GM19463 (cell line): ENCODE measurements around the gene CCDC183.
"Not testable (repeated sequence)": the region's sequence is repeated elsewhere in the genome, so short reads cannot be mapped to it uniquely, and the experiment has no call there.

Experiments used
- ATAC-seq: cut with Tn5 transposase; IDR thresholded peaks from one replicate; pipeline ENCODE4 v1.9.1; 2021; ENCODE audit warnings: mild to moderate bottlenecking, moderate library complexity; ENCODE audit not compliant: unreplicated experiment

The CCDC183 gene

DNA sequence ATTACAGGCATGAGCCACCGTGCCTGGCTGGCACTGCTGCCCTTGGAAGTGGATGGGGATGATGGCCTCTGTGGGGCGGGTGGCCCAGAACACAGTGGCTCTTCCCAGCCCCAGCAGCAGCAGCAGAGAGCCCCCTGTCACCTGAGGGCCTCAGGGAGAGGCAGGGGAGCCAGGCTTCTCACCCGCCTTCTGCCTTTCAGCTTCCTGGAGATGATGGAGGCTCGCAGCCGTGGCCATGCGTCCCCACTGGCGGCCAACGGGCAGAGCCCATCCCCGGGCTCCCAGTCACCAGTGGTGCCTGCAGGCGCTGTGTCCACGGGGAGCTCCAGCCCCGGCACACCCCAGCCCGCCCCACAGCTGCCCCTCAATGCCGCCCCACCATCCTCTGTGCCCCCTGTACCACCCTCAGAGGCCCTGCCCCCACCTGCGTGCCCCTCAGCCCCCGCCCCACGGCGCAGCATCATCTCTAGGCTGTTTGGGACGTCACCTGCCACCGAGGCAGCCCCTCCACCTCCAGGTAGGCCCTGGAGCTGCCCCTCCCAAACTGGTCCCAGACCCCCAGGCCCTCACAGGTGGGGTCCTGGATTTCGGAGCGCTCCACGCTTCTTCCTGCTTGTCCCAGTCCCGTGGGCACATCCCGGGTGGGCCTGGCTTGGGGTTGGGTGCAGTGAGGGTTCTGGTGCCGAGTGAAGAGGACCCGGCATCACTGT is 41.2 kb downstream of the CCDC183 start:
- ATAC-seq: no peak

DNA sequence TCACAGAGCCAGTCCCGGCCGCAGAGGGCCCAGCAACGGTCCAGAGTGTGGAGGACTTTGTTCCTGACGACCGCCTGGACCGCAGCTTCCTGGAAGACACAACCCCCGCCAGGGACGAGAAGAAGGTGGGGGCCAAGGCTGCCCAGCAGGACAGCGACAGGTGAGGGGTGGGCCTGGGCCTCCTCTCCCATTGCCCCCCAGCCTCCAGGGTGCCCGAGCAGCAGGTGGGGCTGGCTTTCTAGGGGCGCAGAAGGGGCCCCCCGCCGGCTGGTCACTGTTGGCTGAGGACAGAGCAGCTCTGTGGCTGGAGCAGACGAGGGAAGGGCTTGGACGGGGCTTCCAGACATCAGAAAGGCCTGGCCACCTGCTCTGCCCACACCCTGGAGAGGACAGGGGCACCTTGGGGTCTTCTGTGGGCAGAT is 41.7 kb downstream of the CCDC183 start:
- ATAC-seq: not testable (repeated sequence)

DNA sequence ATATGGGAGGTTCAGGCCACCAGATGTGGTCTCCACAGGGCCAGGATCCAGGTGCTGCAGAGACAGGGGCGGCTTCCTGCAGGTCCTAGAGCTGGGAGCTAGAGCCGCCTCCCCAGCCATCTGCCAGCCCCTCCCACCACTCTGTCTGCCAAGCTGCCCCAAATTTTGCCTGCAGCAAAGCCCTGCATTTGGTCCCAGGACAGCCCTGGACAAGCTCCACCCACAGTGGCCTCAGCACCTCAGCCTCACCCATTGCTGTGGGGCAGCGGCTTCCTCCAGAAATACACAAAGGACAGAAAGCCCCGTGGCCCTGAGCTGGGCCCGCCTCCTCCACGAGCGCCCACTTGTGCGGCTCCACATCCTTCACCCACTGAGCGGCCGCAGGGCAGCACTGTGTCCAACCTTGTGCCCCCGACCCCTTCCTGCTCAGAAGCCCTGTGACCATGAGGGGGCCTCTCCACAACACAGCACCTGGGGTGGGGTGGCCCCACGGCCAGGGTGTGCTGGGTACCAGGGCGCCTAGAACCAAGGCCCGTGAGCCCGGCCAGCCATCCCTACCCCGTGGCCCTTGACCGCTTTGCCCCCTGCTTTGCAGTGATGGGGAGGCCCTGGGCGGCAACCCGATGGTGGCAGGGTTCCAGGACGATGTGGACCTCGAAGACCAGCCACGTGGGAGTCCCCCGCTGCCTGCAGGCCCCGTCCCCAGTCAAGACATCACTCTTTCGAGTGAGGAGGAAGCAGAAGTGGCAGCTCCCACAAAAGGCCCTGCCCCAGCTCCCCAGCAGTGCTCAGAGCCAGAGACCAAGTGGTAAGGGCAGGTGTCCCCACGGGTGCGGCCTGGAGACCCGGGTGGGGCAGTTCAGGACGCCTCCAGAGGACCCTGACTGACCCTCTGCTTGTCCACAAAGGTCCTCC is 42.4 kb downstream of the CCDC183 start:
- ATAC-seq: no peak

DNA sequence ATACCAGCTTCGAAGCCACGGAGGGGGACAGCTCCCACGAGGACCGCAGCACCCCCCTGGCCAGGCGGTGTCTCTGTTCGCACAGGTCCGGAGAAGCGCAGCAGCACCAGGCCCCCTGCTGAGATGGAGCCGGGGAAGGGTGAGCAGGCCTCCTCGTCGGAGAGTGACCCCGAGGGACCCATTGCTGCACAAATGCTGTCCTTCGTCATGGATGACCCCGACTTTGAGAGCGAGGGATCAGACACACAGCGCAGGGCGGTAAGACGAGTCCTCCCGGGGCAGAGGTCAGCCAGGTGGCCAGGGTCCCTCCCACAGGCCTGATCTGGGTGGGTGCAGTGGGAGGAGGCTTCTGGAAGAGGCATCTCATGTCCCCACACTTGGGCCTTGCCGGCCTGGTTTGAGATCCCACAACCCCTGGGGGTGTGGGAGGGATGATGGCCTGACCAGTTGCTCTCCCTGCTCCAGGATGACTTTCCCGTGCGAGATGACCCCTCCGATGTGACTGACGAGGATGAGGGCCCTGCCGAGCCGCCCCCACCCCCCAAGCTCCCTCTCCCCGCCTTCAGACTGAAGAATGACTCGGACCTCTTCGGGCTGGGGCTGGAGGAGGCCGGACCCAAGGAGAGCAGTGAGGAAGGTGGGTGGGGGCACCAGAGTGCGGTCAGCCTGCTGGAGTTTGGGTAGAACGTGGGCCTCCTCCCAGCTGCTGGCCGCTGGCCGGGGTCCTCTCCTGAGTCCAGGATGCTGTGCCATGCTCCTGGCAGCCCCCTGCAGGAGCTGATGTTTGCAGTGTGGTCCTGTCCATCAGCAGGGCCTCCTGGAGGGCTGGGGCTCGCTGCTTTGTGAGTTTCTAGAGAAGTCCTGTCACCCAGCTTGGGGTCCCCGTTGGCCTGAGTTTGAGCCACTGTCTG is 43.3 kb downstream of the CCDC183 start:
- no peak for ATAC-seq

DNA sequence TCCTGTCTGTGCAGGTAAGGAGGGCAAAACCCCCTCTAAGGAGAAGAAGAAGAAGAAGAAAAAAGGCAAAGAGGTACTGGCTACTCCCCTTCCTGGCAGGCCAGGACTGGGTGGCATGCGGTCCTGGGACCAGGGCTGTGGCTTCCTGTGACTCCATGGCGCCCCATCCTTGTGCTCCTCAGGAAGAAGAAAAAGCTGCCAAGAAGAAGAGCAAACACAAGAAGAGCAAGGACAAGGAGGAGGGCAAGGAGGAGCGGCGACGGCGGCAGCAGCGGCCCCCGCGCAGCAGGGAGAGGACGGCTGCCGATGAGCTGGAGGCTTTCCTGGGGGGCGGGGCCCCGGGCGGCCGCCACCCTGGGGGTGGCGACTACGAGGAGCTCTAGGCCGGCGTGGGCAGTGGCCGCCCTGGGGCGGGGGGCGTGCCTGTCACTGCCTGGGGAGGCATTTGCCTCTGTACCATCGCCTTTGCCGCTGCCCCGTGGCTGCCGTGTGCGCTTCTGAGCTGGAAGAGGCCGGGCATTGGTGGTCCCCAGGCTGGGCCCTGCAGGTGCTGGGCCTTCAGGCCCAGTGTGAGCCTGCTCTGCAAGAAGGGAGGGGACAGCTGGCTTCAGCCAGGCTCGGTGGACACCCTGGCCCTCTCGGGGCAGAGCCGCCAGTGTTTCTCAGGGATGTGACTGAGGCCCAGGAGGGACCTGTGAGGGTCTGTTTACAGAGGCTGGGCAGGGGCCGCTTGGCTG is 44.2 kb downstream of the CCDC183 start:
- no peak for ATAC-seq

DNA sequence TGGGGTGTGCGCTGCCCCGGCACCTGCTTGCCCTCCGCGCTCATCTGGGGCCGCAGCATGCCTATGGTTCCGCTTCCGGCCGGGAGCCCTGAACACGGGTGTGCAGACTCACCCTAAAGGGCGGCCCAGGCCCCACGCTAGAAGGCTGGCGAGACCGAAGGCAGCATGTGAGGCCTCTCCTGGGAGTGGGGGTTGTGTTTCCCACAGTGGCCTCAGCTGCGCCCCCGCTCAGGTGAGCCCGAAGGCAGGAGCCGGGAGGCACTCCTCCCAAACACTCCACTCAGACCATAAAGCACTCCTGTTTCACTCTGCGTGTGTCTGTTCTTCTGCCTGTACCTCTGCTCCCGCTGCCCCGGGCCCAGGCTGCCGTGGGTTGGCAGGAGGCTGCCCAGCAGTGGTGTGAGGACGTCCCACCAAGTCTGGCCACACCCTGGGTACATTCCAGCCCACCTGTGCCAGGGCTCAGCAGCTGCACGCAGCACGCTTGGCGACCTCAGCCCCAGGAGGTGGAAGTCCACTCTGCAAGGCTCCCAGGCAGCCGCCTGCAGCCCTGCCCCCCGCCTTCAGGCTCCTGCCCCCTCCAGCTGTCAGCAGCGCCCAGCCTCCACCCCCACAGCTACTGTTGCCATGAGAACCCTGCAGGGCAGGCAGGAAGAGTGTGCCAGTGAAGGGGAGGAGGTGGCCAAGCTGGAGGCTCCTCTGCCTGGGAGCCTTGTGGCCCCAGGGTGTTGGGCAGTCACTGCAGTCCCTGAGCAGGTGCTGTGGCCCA is 44.9 kb downstream of the CCDC183 start:
- ATAC-seq: no peak

DNA sequence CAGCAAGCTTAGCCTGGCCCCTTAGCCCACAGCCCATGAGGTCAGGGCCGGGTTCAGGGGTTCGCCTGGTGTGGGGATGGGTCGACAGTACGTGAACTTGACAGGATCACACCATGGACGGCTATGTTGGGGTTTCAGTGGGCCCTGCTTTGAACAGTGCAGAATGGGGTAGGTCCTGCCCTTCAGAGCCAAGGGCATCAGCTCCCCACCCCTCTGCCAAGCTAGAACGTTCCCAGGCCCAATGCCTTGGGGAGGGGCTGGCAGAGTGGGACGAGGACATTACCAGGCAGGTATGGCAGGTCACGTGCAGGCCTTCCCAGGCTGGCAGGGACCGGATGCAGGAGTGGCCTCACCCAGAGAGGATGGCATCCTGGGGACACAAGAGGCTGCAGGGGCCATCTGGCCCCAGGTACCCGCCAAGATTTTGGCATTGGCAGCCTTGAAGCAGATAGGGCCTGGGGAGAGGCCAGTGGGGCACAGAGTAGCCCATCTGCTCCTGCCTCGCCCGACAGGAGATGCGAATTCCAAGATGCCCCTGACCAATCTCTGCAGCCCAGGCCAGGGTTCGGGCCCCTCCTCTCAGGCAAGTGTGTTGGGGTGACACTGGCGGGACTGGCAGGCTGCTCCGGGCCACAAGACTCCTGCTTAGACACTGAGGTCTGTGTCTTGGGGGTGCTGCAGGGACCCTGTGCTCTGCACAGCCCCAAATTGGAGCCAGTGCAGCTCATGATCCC is 45.7 kb downstream of the CCDC183 start:
- ATAC-seq: not testable (repeated sequence)

DNA sequence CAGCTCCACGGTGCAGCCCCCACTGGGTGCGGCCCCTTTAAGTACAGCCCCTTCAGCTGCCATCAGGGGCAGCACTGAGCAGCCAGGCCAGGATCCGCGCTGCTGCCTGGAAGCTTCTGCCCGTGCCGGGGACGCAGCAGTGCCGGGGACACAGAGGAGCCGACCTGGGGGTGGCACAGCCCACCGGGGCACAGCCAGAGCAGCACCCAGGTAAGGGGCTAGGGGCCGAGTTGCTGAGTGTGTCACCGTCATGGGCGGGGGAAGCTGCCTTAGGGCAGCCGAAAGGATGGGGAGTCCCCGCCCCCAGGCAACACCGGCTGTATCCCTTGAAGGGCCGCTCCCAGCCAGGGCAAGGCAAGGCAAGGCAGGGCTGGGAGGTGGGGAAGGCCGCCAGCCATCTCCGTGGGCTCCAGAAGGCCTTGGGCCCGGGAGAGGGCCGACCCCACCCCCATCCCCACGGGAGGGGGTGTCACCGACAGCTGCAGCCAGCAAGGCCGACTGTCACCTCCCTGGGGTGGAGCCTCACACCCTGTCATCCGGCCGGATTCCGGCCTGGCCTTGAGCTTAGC is 46.3 kb downstream of the CCDC183 start, which contains the start of gene AJM1:
AJM1 (plus strand) TSS at position 99 of the 569 bp plus-strand sequence. CDS start 1,937 bp downstream, outside the sequence.
- peak; percentile 79 for ATAC-seq

DNA sequence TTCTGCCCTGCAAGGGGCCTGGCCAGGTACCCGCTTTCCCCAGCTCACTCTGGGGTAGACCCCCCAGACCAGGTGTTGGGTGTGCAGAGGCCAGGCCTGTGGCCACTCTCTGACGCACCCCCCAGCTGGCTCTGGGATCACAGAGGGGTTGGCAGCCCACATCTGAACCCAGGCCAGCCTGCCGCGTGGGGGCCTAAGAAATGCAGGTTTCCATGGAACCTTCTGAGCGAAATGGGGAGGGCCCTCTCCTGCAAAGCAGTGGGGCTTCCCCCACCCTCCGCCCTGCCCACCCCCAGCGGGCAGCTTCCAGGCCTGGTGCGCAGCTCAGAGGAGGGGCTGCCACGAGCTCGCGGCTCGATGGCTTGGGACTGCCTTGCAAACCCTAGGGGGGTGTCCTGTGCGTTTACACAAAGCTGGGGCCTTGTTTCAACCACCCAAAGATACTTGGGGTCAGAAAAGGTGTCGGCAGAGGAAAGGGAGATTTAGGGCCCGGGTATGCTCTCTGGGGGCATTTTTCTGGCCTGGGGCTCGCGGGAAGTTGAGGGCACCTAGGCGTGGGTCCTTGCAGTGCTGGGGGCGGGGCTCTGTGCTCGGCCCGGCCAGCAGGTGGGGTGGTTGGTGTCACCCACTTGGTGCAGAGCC is 47.1 kb downstream of the CCDC183 start:
- not testable (repeated sequence) for ATAC-seq

DNA sequence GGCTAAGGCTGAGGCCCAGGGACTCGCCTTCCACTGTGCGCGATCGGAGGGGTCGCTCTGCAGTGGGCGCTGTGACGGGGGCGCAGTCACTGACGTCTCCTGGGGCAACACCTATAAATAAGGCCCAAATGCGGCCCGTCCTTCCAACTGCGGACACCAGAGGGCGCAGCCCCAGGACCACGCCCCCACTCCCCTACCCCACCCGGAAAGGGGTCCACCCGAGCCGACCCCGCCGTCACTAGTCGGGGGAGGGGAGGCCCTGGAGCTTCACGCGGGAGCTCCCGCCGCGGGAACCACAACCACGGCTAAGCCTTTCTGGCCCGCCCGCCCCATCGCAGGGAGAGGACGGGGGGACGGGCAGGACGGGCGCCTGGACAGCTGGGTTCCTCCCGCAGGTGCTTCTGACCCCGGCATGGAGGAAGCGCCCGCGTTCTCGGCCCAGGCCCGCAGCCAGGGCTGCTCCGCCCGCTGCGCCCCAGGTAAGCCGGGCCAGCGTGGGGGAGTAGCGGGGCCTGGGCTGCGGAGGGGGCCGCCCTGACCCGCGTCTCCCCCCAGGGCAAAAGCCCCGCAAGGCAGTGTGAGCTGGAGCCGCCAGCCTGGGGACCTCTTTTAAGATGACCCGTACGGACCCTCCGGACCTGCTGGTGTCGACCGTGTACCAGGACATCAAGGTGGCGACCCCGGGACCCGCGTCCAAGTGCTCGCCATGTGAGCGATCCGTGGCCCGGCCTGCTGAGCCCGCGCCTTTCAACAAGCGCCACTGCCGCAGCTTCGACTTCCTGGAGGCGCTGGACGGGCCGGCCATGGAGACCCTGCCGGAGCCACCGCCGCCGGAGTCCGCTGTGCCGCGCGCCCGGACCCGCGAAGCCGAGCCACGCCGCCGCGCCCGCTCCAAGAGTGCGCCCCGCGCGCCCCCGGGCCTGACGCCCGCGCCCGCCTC is 47.9 kb downstream of the CCDC183 start:
- ATAC-seq: not testable (repeated sequence)

DNA sequence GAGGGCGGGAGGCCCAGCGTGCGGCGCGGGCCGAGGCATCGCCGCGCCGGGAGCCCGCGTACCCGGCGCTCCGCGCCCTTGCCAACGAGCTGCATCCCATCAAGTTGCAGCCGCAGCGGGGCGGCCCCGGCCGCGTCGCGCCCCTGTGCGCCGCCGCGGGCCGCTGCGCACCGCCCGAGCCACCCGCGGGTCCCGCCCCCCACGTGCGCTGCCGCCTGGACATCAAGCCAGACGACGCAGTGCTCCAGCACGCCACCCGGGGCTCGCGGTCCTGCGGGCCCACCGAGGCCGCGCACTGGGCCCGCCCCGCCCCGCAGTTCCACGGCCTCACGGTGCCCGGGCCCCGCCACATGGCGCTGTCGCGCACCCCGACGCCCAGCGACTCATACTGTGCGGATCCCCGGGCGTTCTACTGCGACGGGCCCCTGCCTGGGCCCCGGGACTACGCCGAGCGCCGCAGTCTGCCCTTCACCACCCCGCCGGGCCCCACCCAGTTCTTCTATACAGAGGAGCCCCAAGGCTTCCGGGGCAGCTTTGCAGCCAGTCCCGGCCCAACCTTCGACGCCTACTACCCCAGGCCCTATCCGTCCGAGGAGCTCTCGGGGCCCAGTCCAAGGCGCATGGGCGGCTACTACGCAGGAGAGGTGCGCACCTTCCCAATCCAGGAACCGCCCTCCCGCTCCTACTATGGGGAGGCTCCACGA is 48.8 kb downstream of the CCDC183 start:
- no peak for ATAC-seq

DNA sequence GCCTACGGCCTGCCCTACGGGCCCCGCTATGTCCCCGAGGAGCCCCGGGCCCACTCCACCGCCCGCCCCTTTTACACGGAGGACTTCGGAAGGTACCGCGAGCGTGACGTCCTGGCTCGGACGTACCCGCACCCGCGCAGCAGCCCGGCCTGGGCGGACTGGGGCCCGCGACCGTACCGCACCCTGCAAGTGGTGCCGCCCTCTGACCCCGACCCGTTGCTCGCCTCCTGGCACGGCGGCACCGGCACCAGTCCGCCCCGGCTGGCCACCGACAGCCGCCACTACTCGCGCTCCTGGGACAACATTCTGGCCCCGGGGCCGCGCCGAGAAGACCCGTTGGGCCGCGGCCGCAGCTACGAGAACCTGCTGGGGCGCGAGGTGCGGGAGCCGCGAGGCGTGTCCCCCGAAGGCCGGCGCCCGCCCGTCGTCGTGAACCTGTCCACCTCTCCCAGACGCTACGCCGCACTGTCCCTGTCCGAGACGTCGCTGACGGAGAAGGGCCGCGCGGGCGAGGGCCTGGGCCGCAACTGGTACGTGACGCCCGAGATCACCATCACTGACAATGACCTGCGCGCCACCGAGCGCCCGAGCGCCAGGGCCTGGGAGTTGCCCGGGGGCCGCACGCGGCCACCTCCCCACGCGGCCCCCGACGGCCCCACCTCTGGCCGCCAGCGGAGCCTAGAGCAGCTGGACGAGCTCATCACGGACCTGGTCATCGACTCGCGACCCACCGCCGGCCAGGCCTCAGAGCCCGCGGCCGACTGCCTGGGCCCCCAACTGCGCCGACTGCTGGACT is 49.5 kb downstream of the CCDC183 start:
- ATAC-seq: no peak

DNA sequence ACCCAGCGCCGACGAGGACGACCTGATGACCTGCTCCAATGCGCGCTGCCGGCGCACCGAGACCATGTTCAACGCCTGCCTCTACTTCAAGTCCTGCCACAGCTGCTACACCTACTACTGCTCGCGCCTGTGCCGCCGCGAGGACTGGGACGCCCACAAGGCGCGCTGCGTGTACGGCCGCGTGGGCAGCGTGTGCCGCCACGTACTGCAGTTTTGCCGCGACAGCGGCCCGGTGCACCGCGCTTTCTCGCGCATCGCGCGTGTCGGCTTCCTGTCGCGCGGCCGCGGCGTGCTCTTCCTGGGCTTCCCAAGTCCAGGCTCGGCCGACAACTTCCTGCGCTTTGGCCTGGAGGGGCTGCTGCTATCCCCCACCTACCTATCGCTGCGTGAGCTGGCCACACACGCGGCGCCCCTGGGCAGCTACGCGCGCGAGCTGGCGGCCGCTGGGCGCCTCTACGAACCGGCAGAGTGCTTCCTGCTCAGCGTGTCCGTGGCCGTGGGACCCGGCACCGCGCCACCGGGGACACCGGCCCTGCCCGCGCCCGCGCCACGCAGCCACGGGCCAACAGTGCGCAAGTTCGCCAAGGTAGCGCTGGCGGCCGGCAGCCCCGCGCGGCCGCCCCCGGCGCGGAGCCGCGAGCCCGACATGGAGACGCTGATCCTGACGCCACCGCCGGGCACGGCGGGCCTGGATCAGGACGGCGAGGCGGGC is 50.4 kb downstream of the CCDC183 start:
- ATAC-seq: no peak

DNA sequence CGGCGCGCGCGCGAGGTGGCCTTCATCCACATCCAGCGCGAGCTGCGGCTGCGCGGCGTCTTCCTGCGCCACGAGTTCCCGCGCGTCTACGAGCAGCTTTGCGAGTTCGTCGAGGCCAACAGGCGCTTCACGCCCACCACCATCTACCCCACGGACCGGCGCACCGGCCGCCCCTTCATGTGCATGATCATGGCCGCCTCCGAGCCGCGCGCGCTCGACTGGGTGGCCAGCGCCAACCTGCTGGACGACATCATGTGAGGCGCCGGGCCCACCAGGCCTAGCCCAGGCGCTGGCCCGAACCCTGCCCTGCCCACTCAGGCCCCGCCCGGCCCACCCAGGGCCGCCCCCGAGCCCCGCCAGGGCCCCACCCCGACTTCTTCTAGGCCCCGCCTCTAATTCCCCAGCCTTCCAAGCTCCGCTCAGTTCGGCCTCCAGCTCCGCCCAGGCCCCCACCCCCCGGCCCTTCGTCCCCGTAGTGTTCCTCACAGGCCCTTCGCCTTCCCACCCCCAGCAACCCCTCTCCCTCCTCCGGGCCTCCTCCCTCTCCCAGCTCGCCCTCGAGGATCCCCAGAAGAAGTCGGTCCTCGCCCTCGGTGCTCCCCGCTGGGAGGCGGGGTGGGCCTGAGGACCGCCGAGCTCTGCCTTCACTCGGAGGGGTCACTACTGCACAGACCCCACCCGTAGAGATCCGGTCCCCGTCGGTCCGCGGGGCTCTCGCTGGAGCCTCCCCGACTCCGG is 51.1 kb downstream of the CCDC183 start:
- no peak for ATAC-seq
